ENCODE results near the gene ZSCAN20. TPM values are rescaled to one million over a fixed set of nuclear protein-coding genes. Genes with fewer than 3 reads are reported as not detected.

Gene ZSCAN20
- total and polyA plus RNA-seq, 9 of the 15 experiments (the other 6 are each of a cell fraction or from before 2014, with no cell fraction given) = 0.36 to 3.3 (median 2.0) TPM

DNA sequence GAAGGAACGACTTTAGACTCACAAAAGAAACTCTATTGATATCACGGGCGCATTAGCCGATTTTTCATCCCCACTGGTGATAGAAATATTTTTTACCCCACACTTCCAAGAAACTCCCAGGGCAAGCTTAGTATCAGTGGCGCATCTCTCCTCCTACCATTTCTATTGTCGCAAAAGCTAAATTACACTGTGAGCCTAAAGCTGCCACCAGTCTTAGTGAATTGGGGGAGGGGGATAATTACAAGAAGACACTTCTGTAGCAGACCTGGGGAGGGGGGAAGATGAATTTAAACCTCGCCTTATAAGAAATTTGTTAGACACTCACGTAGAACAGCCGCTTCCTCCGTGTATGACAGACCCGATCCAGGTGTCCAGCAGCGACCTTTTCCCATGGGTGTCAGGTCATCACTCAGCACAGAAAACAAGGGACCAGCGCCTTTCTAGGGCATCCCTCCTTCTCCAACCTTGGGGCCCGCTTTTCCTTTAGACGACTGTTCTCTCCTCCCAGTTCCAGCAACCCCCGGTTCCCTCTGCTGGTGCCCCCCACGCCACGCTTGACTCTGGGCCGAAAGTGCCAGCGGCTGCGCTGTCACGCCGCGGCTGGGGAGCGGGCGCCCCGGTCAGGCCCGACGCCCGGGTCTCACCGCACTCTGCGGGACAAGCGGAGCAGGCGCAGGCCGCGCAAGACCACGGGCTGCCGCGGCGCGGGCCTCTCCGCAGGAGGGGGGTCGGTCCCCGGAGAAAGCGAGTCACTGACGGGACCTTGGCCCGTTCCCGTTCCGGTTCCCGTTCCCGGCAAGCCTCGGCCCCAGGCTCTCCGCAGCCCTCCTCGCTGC, 42.4 kb upstream of the ZSCAN20 start (continued):
- TF ChIP-seq, protein P1, sequence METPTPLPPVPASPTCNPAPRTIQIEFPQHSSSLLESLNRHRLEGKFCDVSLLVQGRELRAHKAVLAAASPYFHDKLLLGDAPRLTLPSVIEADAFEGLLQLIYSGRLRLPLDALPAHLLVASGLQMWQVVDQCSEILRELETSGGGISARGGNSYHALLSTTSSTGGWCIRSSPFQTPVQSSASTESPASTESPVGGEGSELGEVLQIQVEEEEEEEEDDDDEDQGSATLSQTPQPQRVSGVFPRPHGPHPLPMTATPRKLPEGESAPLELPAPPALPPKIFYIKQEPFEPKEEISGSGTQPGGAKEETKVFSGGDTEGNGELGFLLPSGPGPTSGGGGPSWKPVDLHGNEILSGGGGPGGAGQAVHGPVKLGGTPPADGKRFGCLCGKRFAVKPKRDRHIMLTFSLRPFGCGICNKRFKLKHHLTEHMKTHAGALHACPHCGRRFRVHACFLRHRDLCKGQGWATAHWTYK (CRISPR knock-in tag; IDR thresholded peaks at IDR 0.05) = peak; percentile 49; the same call in 1 of the 2 replicates
- TF ChIP-seq RBM15 (IDR thresholded peaks at IDR 0.05; ENCODE audit: insufficient read depth, low read length) (no peak), ZNF165 (CRISPR knock-in tag; IDR thresholded peaks at IDR 0.05; ENCODE audit: borderline replicate concordance) (0 out of 2 replicates have a peak, but pooled peaks have one; percentile 21), TCF7 (IDR thresholded peaks at IDR 0.05; ENCODE audit: borderline replicate concordance) (no peak), MEF2A (IDR thresholded peaks at IDR 0.05; ENCODE audit: control insufficient read depth, low read depth, low read length) (no peak), ATF3 (IDR thresholded peaks at IDR 0.05) (no peak), ATF3 (CRISPR knock-in tag; conservative IDR thresholded peaks at IDR 0.05) (0 out of 2 replicates have a peak, but pooled peaks have one; percentile 32), SP2 (IDR thresholded peaks at IDR 0.05; ENCODE audit: extremely low read depth, low read depth, low read length, poor library complexity, severe bottlenecking) (no peak), SIN3B (IDR thresholded peaks at IDR 0.05; ENCODE audit: low read depth) (no peak), PHTF2 (CRISPR knock-in tag; IDR thresholded peaks at IDR 0.05) (no peak), NFYB (IDR thresholded peaks at IDR 0.05; ENCODE audit: extremely low read depth, insufficient read length) (no peak), ZBTB17 (CRISPR knock-in tag; IDR thresholded peaks at IDR 0.05) (no peak), GABPB1 (CRISPR knock-in tag; IDR thresholded peaks at IDR 0.05) (peak; percentile 48; the same call in 1 of the 2 replicates), SNIP1 (IDR thresholded peaks at IDR 0.05; ENCODE audit: low read depth) (no peak), HNRNPLL (IDR thresholded peaks at IDR 0.05; ENCODE audit: low read depth, low read length, poor library complexity, severe bottlenecking) (peak; percentile 98), BHLHE40 (IDR thresholded peaks at IDR 0.05; ENCODE audit: low read length) (no peak; the same call in 1 of the 2 replicates)
- TF ChIP-seq, protein P2, sequence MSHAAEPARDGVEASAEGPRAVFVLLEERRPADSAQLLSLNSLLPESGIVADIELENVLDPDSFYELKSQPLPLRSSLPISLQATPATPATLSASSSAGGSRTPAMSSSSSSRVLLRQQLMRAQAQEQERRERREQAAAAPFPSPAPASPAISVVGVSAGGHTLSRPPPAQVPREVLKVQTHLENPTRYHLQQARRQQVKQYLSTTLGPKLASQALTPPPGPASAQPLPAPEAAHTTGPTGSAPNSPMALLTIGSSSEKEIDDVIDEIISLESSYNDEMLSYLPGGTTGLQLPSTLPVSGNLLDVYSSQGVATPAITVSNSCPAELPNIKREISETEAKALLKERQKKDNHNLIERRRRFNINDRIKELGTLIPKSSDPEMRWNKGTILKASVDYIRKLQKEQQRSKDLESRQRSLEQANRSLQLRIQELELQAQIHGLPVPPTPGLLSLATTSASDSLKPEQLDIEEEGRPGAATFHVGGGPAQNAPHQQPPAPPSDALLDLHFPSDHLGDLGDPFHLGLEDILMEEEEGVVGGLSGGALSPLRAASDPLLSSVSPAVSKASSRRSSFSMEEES (CRISPR knock-in tag; IDR thresholded peaks at IDR 0.05) = no peak
- TF ChIP-seq, protein P3, sequence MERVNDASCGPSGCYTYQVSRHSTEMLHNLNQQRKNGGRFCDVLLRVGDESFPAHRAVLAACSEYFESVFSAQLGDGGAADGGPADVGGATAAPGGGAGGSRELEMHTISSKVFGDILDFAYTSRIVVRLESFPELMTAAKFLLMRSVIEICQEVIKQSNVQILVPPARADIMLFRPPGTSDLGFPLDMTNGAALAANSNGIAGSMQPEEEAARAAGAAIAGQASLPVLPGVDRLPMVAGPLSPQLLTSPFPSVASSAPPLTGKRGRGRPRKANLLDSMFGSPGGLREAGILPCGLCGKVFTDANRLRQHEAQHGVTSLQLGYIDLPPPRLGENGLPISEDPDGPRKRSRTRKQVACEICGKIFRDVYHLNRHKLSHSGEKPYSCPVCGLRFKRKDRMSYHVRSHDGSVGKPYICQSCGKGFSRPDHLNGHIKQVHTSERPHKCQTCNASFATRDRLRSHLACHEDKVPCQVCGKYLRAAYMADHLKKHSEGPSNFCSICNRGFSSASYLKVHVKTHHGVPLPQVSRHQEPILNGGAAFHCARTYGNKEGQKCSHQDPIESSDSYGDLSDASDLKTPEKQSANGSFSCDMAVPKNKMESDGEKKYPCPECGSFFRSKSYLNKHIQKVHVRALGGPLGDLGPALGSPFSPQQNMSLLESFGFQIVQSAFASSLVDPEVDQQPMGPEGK (CRISPR knock-in tag; IDR thresholded peaks at IDR 0.05; ENCODE audit: borderline replicate concordance) = no peak
- TF ChIP-seq, protein P4, sequence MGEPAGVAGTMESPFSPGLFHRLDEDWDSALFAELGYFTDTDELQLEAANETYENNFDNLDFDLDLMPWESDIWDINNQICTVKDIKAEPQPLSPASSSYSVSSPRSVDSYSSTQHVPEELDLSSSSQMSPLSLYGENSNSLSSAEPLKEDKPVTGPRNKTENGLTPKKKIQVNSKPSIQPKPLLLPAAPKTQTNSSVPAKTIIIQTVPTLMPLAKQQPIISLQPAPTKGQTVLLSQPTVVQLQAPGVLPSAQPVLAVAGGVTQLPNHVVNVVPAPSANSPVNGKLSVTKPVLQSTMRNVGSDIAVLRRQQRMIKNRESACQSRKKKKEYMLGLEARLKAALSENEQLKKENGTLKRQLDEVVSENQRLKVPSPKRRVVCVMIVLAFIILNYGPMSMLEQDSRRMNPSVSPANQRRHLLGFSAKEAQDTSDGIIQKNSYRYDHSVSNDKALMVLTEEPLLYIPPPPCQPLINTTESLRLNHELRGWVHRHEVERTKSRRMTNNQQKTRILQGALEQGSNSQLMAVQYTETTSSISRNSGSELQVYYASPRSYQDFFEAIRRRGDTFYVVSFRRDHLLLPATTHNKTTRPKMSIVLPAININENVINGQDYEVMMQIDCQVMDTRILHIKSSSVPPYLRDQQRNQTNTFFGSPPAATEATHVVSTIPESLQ (CRISPR knock-in tag; IDR thresholded peaks at IDR 0.05) = no peak

Measured in K562 (cell line).